Calu3 (cell line): ENCODE data around the gene IPO9. TPM values are rescaled to one million over a fixed set of nuclear protein-coding genes. Genes with fewer than 3 reads are reported as not detected.
"Not testable (repeated sequence)": the region's sequence is repeated elsewhere in the genome, so short reads cannot be mapped to it uniquely, and the experiment has no call there.

Experiments used
- BruUV-seq: library from RNA; stranded (reverse); fragments of 400-500 nt; replicated peaks from 2 replicates; lab custom pipeline; 2021; lab: Mats Ljungman, UMichigan
- CTCF ChIA-PET: fragments of 300-600 bp; sonication (Branson Sonifier 250); formaldehyde crosslinking; loops from one replicate; lab custom pipeline; 2022; ENCODE audit warnings: antibody characterized with exemption; lab: Charles Lee
- DNase-seq: peaks from one replicate; pipeline ENCODE4 v3.0.0; 2022
- H3K27ac Mint-ChIP-seq: one replicate; pipeline ENCODE4 v1.8.0; 2022; ENCODE audit warnings: mixed read lengths; ENCODE audit not compliant: unreplicated experiment
- H3K27me3 Mint-ChIP-seq: one replicate; pipeline ENCODE4 v1.8.0; 2022; ENCODE audit warnings: mixed read lengths; ENCODE audit not compliant: unreplicated experiment
- H3K36me3 Mint-ChIP-seq: one replicate; pipeline ENCODE4 v1.8.0; 2022; ENCODE audit warnings: mild to moderate bottlenecking, moderate library complexity, mixed read lengths; ENCODE audit not compliant: insufficient read depth, unreplicated experiment
- H3K4me1 Mint-ChIP-seq: one replicate; pipeline ENCODE4 v1.8.0; 2022; ENCODE audit warnings: mild to moderate bottlenecking, low read depth, mixed read lengths; ENCODE audit not compliant: unreplicated experiment
- H3K4me3 Mint-ChIP-seq: one replicate; pipeline ENCODE4 v1.8.0; 2022; ENCODE audit warnings: mild to moderate bottlenecking, low read depth, moderate library complexity, mixed read lengths; ENCODE audit not compliant: unreplicated experiment
- H3K9me3 Mint-ChIP-seq: one replicate; pipeline ENCODE4 v1.8.0; 2022; ENCODE audit warnings: low read depth, mixed read lengths; ENCODE audit not compliant: unreplicated experiment
- CTCF ChIP-seq: fragments of 200-600 bp; IDR thresholded peaks from one replicate; pipeline ENCODE4 v1.8.0; 2022; ENCODE audit warnings: antibody characterized with exemption; ENCODE audit not compliant: unreplicated experiment
- intact Hi-C: fragments of 100-400 bp; cut with micrococcal nuclease; formaldehyde crosslinking; loops from one replicate; pipeline ENCODE4 v1.10.0; 2022; ENCODE audit not compliant: unreplicated experiment
- total RNA-seq: library from RNA; stranded (reverse); gene quantifications from 2 replicates; pipeline ENCODE4 v1.2.3, GENCODE V29; 2022

Gene IPO9
- total RNA-seq, 1 experiment from 2014 or later = 98.8 TPM

- no peak overlapping the region for H3K27ac Mint-ChIP-seq
- intact Hi-C loops = no loop called here
- DNase-seq = no peak
- no peaks in the 10 kb centered on the region for H3K27me3 Mint-ChIP-seq
- peaks cover 31% of the 10 kb centered on the region for H3K4me1 Mint-ChIP-seq
- no TSS peak for BruUV-seq
- no peaks in the 10 kb centered on the region for H3K9me3 Mint-ChIP-seq
- peaks cover 15% of the 10 kb centered on the region for H3K36me3 Mint-ChIP-seq
- CTCF ChIA-PET = no interaction called here
- H3K4me3 Mint-ChIP-seq = no peak overlapping the region
- no peak for TF ChIP-seq CTCF
Observed at GRCh38 chr1:201834621-201835020, 5.7 kb downstream of the IPO9 start.

- Mint-ChIP-seq H3K27me3 (no peaks in the 10 kb centered on the region), H3K27ac (no peak overlapping the region), H3K9me3 (no peaks in the 10 kb centered on the region), H3K36me3 (peaks cover 14% of the 10 kb centered on the region), H3K4me3 (no peak overlapping the region), H3K4me1 (peaks cover 19% of the 10 kb centered on the region)
- CTCF ChIA-PET = interaction anchor here (0.7 kb wide), 2 partner anchors 17 to 95 kb away, joined by 3 to 4 read pairs; no protein-coding TSS in a partner anchor
- DNase-seq = no peak
- no TSS peak for BruUV-seq
- TF ChIP-seq CTCF = no peak
- intact Hi-C loops = no loop called here
Observed at GRCh38 chr1:201838381-201838780, 9.4 kb downstream of the IPO9 start.

- CTCF ChIA-PET, H3K27me3 Mint-ChIP-seq, BruUV-seq, H3K27ac Mint-ChIP-seq, DNase-seq, intact Hi-C loops, H3K9me3 Mint-ChIP-seq, H3K4me3 Mint-ChIP-seq: not testable (repeated sequence)
- Mint-ChIP-seq H3K36me3 (peaks cover 14% of the 10 kb centered on the region), H3K4me1 (peaks cover 19% of the 10 kb centered on the region)
Observed at GRCh38 chr1:201839089-201839488, 10.1 kb downstream of the IPO9 start.

GRCh38 chr1:201840055-201840454 is 11.1 kb downstream of the IPO9 start:
- intact Hi-C loops = no loop called here
- Mint-ChIP-seq H3K27me3 (no peaks in the 10 kb centered on the region), H3K9me3 (no peaks in the 10 kb centered on the region), H3K4me1 (peaks cover 15% of the 10 kb centered on the region), H3K4me3 (no peak overlapping the region), H3K27ac (no peak overlapping the region), H3K36me3 (peaks cover 8% of the 10 kb centered on the region)
- CTCF ChIA-PET = interaction anchor here (1.2 kb wide), 1 partner anchor 11 kb away, joined by 3 read pairs; no protein-coding TSS in a partner anchor
- TF ChIP-seq CTCF = no peak
- no TSS peak for BruUV-seq
- DNase-seq = no peak

GRCh38 chr1:201840490-201840889 is 11.5 kb downstream of the IPO9 start:
- Mint-ChIP-seq H3K4me1 (peaks cover 11% of the 10 kb centered on the region), H3K27ac (no peak overlapping the region), H3K4me3 (no peak overlapping the region), H3K36me3 (peaks cover 5% of the 10 kb centered on the region), H3K9me3 (no peaks in the 10 kb centered on the region), H3K27me3 (no peaks in the 10 kb centered on the region)
- BruUV-seq = no TSS peak
- CTCF ChIA-PET = interaction anchor here (1.2 kb wide), 1 partner anchor 11 kb away, joined by 3 read pairs; no protein-coding TSS in a partner anchor
- no peak for DNase-seq
- intact Hi-C loops = no loop called here
- no peak for TF ChIP-seq CTCF
